CD14-positive monocyte (primary cell): Measurements from ENCODE around the gene NAE1. TPM values are rescaled to one million over a fixed set of nuclear protein-coding genes. Genes with fewer than 3 reads are reported as not detected.

Experiments
- DNase-seq, 3 donors: peaks; one replicate each; pipeline ENCODE4 v3.0.0-alpha.2; 2011 to 2022
- H2AFZ ChIP-seq: 2 replicates; pipeline ENCODE4 v1.6.0; 2012; ENCODE audit warnings: mild to moderate bottlenecking, low read depth, low read length, inconsistent platforms; ENCODE audit not compliant: insufficient read depth, poor library complexity, severe bottlenecking
- H3K27ac ChIP-seq, 2 donors: 1 replicate in 1 of 2; 2 replicates in 1 of 2; pipeline ENCODE4 v1.5.1; 2012 to 2013; ENCODE audit warnings: low read length in 2 of 2, control low read depth in 1 of 2, inconsistent platforms in 1 of 2, low read depth in 1 of 2, mild to moderate bottlenecking in 1 of 2
- H3K27me3 ChIP-seq, 2 donors: one replicate each; pipeline versions ENCODE4 v1.6.0 to v1.6.1; 2011 to 2013; ENCODE audit warnings: low read length in 2 of 2; ENCODE audit not compliant: control insufficient read depth in 2 of 2, insufficient read depth in 2 of 2
- H3K36me3 ChIP-seq, 2 donors: replicated peaks in 1 of 2; 1 replicate in 1 of 2; 2 replicates in 1 of 2; pipeline versions ENCODE4 v1.5.1 to v1.6.1; 2012 to 2013; ENCODE audit warnings: low read length in 2 of 2, control low read depth in 1 of 2, inconsistent platforms in 1 of 2, mild to moderate bottlenecking in 1 of 2; ENCODE audit not compliant: insufficient read depth in 2 of 2, control insufficient read depth in 1 of 2
- H3K4me1 ChIP-seq, 2 donors: 1 replicate in 1 of 2; 2 replicates in 1 of 2; pipeline versions ENCODE4 v1.5.1 to v1.6.1; 2012 to 2013; ENCODE audit warnings: low read length in 2 of 2, control low read depth in 1 of 2, inconsistent platforms in 1 of 2, mild to moderate bottlenecking in 1 of 2, moderate library complexity in 1 of 2; ENCODE audit not compliant: insufficient read depth in 2 of 2, control insufficient read depth in 1 of 2
- H3K4me2 ChIP-seq: replicated peaks from 2 replicates; pipeline ENCODE3; 2012; ENCODE audit warnings: low read length, moderate library complexity, mild to moderate bottlenecking; ENCODE audit not compliant: poor library complexity, severe bottlenecking; ENCODE audit errors: extremely low read depth
- H3K4me3 ChIP-seq, 3 experiments: fragments of 200-600 bp in 1 of 3; sonication (generic) in 1 of 3; replicated peaks in 1 of 3; 1 replicate in 2 of 3; 2 replicates in 1 of 3; pipeline ENCODE4 v1.5.1; 2011 to 2013; ENCODE audit warnings: low read length in 3 of 3, mild to moderate bottlenecking in 3 of 3, control low read depth in 2 of 3, low read depth in 2 of 3, inconsistent platforms in 1 of 3, moderate library complexity in 1 of 3
- H3K79me2 ChIP-seq: 2 replicates; pipeline ENCODE4 v1.6.0; 2012; ENCODE audit warnings: mild to moderate bottlenecking, control low read depth, inconsistent platforms, low read length, moderate library complexity; ENCODE audit not compliant: insufficient read depth
- H3K9ac ChIP-seq: 2 replicates; pipeline ENCODE4 v1.6.0; 2017; ENCODE audit warnings: low read length, mild to moderate bottlenecking; ENCODE audit not compliant: insufficient read depth, poor library complexity, severe bottlenecking
- H3K9me3 ChIP-seq, 2 donors: replicated peaks in 1 of 2; 1 replicate in 1 of 2; 2 replicates in 1 of 2; pipeline versions ENCODE4 v1.5.1 to v1.6.1; 2012 to 2013; ENCODE audit warnings: low read length in 2 of 2, control low read depth in 1 of 2; ENCODE audit not compliant: control insufficient read depth in 1 of 2, insufficient read depth in 1 of 2
- H4K20me1 ChIP-seq: 2 replicates; pipeline ENCODE4 v1.6.0; 2012; ENCODE audit warnings: mild to moderate bottlenecking, low read length, control low read depth, moderate library complexity; ENCODE audit not compliant: insufficient read depth
- H3K27ac Mint-ChIP-seq, 7 donors: one replicate each; pipeline ENCODE4 v1.8.0; 2020; ENCODE audit warnings: mild to moderate bottlenecking in 7 of 7, mixed read lengths in 7 of 7, moderate library complexity in 6 of 7, inconsistent platforms in 2 of 7
- H3K27me3 Mint-ChIP-seq, 3 donors: one replicate each; pipeline ENCODE4 v1.8.0; 2021 to 2022; ENCODE audit warnings: low read depth in 3 of 3, mild to moderate bottlenecking in 3 of 3, mixed read lengths in 3 of 3, moderate library complexity in 3 of 3, inconsistent platforms in 1 of 3
- H3K36me3 Mint-ChIP-seq, 2 donors: one replicate each; pipeline ENCODE4 v1.8.0; 2020; ENCODE audit warnings: mixed read lengths in 2 of 2, inconsistent platforms in 1 of 2, mild to moderate bottlenecking in 1 of 2
- H3K4me1 Mint-ChIP-seq: one replicate; pipeline ENCODE4 v1.8.0; 2020; ENCODE audit warnings: mild to moderate bottlenecking, mixed read lengths
- H3K4me3 Mint-ChIP-seq, 2 donors: one replicate each; pipeline ENCODE4 v1.8.0; 2020; ENCODE audit warnings: mild to moderate bottlenecking in 2 of 2, mixed read lengths in 2 of 2, moderate library complexity in 1 of 2
- H3K9me3 Mint-ChIP-seq, 7 donors: one replicate each; pipeline ENCODE4 v1.8.0; 2020 to 2022; ENCODE audit warnings: mixed read lengths in 7 of 7, mild to moderate bottlenecking in 6 of 7, moderate library complexity in 6 of 7, inconsistent platforms in 2 of 7
- CTCF ChIP-seq: fragments of 200-600 bp; IDR thresholded peaks from one replicate; pipeline ENCODE4 v1.8.0; 2022; ENCODE audit warnings: antibody characterized with exemption, mild to moderate bottlenecking
- WGBS: methylation state at CpG from one replicate; pipeline ENCODE4 v1.1.5; 2013; ENCODE audit warnings: missing lambda C conversion rate; ENCODE audit not compliant: insufficient coverage; 5-methylcytosine and 5-hydroxymethylcytosine counted together
- intact Hi-C, 2 donors: fragments of 100-400 bp; cut with micrococcal nuclease; formaldehyde crosslinking; loops; one replicate each; pipeline versions ENCODE4 v1.15.0 to v1.15.1; 2023
- polyA minus RNA-seq: library from RNA; depleted of rRNA, polyadenylated mRNA; stranded (reverse); fragments of >200 nt; gene quantifications from 2 replicates; pipeline ENCODE4 v1.2.3, GENCODE V29; 2012
- polyA plus RNA-seq, 3 donors: library from polyadenylated mRNA; depleted of rRNA in 1 of 3; unstranded in 2 of 3; stranded (reverse) in 1 of 3; fragments of 300-500 nt in 2 of 3; fragments of >200 nt in 1 of 3; fragmentation: Illumina TruSeq in 2 of 3; gene quantifications; 1 replicate in 2 of 3; 2 replicates in 1 of 3; pipeline ENCODE4 v1.2.3, GENCODE V29; 2012 to 2021
- total RNA-seq, 12 experiments: library from RNA in 1 of 12; stranded (reverse) in 1 of 12; fragments of 120-200 nt in 1 of 12; gene quantifications; one replicate each; pipeline ENCODE4 v1.2.4 and lab custom pipeline; 2013 to 2026; ENCODE audit warnings: mixed read lengths in 6 of 12, inconsistent platforms in 1 of 12

NAE1 gene
- total RNA-seq (2013), result 18.7 TPM
- 10 to 100 TPM; 10.8 to 18.6 (median 16.8) TPM for polyA plus RNA-seq
- polyA minus RNA-seq, result 2.8 and 5.1 TPM in 2 replicates
- 3.1 to 11.5 (median 7.8) reads per million in 11 experiments for total RNA-seq (lab: John Stamatoyannopoulos, UW)

GRCh38 chr16:66830422-66831404 is at the start of gene NAE1:
Gene NAE1, minus strand, starts transcription at chr16:66830976. Its CDS starts 77 bp downstream, at chr16:66830899.
- Mint-ChIP-seq H3K4me1 (peaks cover 15% of the 10 kb centered on the region), H3K9me3 (peaks cover 0 to 2% (median 0%) of the 10 kb centered on the region in 7 donors), H3K4me3 (peak within 1 kb of the TSS; percentile 74 to 81), H3K27ac (peak within 1 kb of the TSS in 1 of 7 donors; percentile 2), H3K36me3 (peaks cover 13 to 21% of the 10 kb centered on the region in 2 donors), H3K27me3 (peaks cover 13 to 18% (median 15%) of the 10 kb centered on the region in 3 donors)
- Histone ChIP-seq H3K9me3 (no peaks in the 10 kb centered on the region), H3K79me2 (peaks cover 8% of the 10 kb centered on the region), H4K20me1 (peaks cover 6% of the 10 kb centered on the region), H3K36me3 (peaks cover 5 to 19% of the 10 kb centered on the region in 2 donors), H2AFZ (peak within 1 kb of the TSS; percentile 91), H3K9ac (peak within 1 kb of the TSS; percentile 84), H3K27ac (peak within 1 kb of the TSS in 1 of 2 donors; percentile 57), H3K4me2 (peak within 1 kb of the TSS; percentile 90), H3K27me3 (no peaks in the 10 kb centered on the region), H3K4me1 (peaks cover 13 to 16% of the 10 kb centered on the region in 2 donors), H3K4me3 (peak within 1 kb of the TSS; percentile 46 to 82 (median 67))
- intact Hi-C loops, result loop anchor here (5.0 kb wide), 1 partner anchor 37 kb away; no protein-coding TSS in a partner anchor
- under 1% methylated on average over 82 of the region's 84 CpGs for WGBS
- DNase-seq, result peak; percentile 89 to 90 (median 89)
- peak; percentile 98 for TF ChIP-seq CTCF

GRCh38 chr16:66878067-66878466 is 47.3 kb upstream of the NAE1 start:
- Histone ChIP-seq H3K79me2 (no peaks in the 10 kb centered on the region), H3K27ac (no peak overlapping the region), H3K9me3 (peaks cover 5 to 7% of the 10 kb centered on the region in 2 donors), H3K27me3 (peaks cover 13 to 63% of the 10 kb centered on the region in 2 donors), H4K20me1 (no peaks in the 10 kb centered on the region), H3K4me3 (no peak overlapping the region), H3K4me2 (no peak overlapping the region), H3K36me3 (no peaks in the 10 kb centered on the region), H3K9ac (no peak overlapping the region), H3K4me1 (peaks cover 30 to 45% of the 10 kb centered on the region in 2 donors), H2AFZ (no peak overlapping the region)
- Mint-ChIP-seq H3K4me1 (peaks cover 31% of the 10 kb centered on the region), H3K36me3 (peaks cover 0 to 2% of the 10 kb centered on the region in 2 donors), H3K27ac (peak overlapping the region in 1 of 7 donors; percentile 60), H3K4me3 (peak overlapping the region in 1 of 2 donors; percentile 62), H3K9me3 (peaks cover 3 to 16% (median 9%) of the 10 kb centered on the region in 7 donors), H3K27me3 (peaks cover 61 to 78% (median 67%) of the 10 kb centered on the region in 3 donors)
- peak in 1 of 3 donors; percentile 25 for DNase-seq
- intact Hi-C loops, result no loop called here
- TF ChIP-seq CTCF, result no peak
- WGBS, result 0% methylated on average over 2 of the region's 5 CpGs
